Lower leg skin (tissue), 4 donors: ENCODE measurements around the gene AQP1. TPM values are rescaled to one million over a fixed set of nuclear protein-coding genes. Genes with fewer than 3 reads are reported as not detected.

Source experiments
- DNase-seq, 2 donors: peaks; one replicate each; pipeline ENCODE4 v3.0.0-alpha.2; 2019; ENCODE audit warnings: low spot score in 2 of 2
- H3K4me3 ChIP-seq: fragments of 200-600 bp; sonication (generic); 2 replicates; pipeline ENCODE4 v1.5.1; 2017; ENCODE audit warnings: mild to moderate bottlenecking, low read depth; ENCODE audit not compliant: poor library complexity, severe bottlenecking
- POLR2A ChIP-seq, 2 donors: fragments of 450-650 bp; IDR thresholded peaks; one replicate each; pipeline ENCODE4 v1.6.1; 2016 to 2017; ENCODE audit warnings: antibody characterized with exemption in 2 of 2, mild to moderate bottlenecking in 1 of 2, moderate library complexity in 1 of 2
- WGBS, 2 donors: methylation state at CpG; one replicate each; pipeline ENCODE4 v1.1.5; 2018; 5-methylcytosine and 5-hydroxymethylcytosine counted together
- intact Hi-C: fragments of 100-400 bp; cut with DNase I; formaldehyde crosslinking; loops from one replicate; pipeline ENCODE4 v1.15.0; 2023; ENCODE audit warnings: low total_unique reads
- total RNA-seq, 4 donors: library from RNA; depleted of rRNA; stranded (reverse); fragments of >200 nt; gene quantifications; one replicate each; pipeline ENCODE4 v1.1.0, GENCODE V29; 2016
- TF ChIP-seq, protein P1 (sequence below), 3 donors: fragments of 450-650 bp; IDR thresholded peaks; one replicate each; pipeline ENCODE4 v1.5.1; 2016; ENCODE audit warnings: antibody characterized with exemption in 3 of 3, mild to moderate bottlenecking in 3 of 3, moderate library complexity in 2 of 3

The AQP1 gene
- total RNA-seq, 4 donors from 2014 or later = 50.7 to 247 (median 103) TPM

GRCh38 chr7:30879139-30880124, 32.2 kb upstream of the AQP1 start:
- no peak overlapping the region for H3K4me3 ChIP-seq
- DNase-seq = no peak
- intact Hi-C loops = no loop called here
- 84 to 87% methylated on average over 14 of the region's 14 CpGs for WGBS, 2 donors
- no peak for TF ChIP-seq POLR2A (IDR thresholded peaks at IDR 0.05)
- TF ChIP-seq, protein P1, sequence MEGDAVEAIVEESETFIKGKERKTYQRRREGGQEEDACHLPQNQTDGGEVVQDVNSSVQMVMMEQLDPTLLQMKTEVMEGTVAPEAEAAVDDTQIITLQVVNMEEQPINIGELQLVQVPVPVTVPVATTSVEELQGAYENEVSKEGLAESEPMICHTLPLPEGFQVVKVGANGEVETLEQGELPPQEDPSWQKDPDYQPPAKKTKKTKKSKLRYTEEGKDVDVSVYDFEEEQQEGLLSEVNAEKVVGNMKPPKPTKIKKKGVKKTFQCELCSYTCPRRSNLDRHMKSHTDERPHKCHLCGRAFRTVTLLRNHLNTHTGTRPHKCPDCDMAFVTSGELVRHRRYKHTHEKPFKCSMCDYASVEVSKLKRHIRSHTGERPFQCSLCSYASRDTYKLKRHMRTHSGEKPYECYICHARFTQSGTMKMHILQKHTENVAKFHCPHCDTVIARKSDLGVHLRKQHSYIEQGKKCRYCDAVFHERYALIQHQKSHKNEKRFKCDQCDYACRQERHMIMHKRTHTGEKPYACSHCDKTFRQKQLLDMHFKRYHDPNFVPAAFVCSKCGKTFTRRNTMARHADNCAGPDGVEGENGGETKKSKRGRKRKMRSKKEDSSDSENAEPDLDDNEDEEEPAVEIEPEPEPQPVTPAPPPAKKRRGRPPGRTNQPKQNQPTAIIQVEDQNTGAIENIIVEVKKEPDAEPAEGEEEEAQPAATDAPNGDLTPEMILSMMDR (IDR thresholded peaks at IDR 0.05) = no peak

GRCh38 chr7:30880125-30880720, 31.4 kb upstream of the AQP1 start:
- no peak for TF ChIP-seq POLR2A (IDR thresholded peaks at IDR 0.05)
- TF ChIP-seq, protein P1 (IDR thresholded peaks at IDR 0.05) = no peak
- intact Hi-C loops = no loop called here
- DNase-seq = no peak
- WGBS, 2 donors = 61 to 66% methylated on average over 12 of the region's 12 CpGs
- H3K4me3 ChIP-seq = no peak overlapping the region

GRCh38 chr7:30880941-30881340, 30.7 kb upstream of the AQP1 start:
- intact Hi-C loops = no loop called here
- no peak for DNase-seq
- 90% methylated on average over 4 of the region's 4 CpGs for WGBS, 2 donors
- no peak overlapping the region for H3K4me3 ChIP-seq
- TF ChIP-seq, protein P1 (IDR thresholded peaks at IDR 0.05) = no peak
- TF ChIP-seq POLR2A (IDR thresholded peaks at IDR 0.05) = no peak

GRCh38 chr7:30881448-30881847, 30.2 kb upstream of the AQP1 start:
- WGBS, 2 donors = 90 to 94% methylated on average over 7 of the region's 7 CpGs
- no peak overlapping the region for H3K4me3 ChIP-seq
- intact Hi-C loops = no loop called here
- DNase-seq = no peak
- no peak for TF ChIP-seq POLR2A (IDR thresholded peaks at IDR 0.05)
- TF ChIP-seq, protein P1 (IDR thresholded peaks at IDR 0.05) = no peak

GRCh38 chr7:30884881-30885280, 26.8 kb upstream of the AQP1 start:
- DNase-seq = no peak
- H3K4me3 ChIP-seq = no peak overlapping the region
- intact Hi-C loops = no loop called here
- TF ChIP-seq, protein P1 (IDR thresholded peaks at IDR 0.05) = no peak
- no peak for TF ChIP-seq POLR2A (IDR thresholded peaks at IDR 0.05)
